SK-N-SH (cell line): ENCODE measurements around the gene POLD4. TPM values are rescaled to one million over a fixed set of nuclear protein-coding genes. Genes with fewer than 3 reads are reported as not detected.
A peak's percentile ranks its signal among the peaks of the same experiment; 100 is the strongest.

Source experiments
- CTCF ChIA-PET: fragments of 300-600, 350-600 bp; formaldehyde crosslinking; extraction: SDS; loops from one replicate; lab custom pipeline; 2021; lab: Yijun Ruan, JAX
- POLR2A ChIA-PET: fragments of 350-600 bp; sonication (Branson Sonifier 250); formaldehyde crosslinking; extraction: SDS; loops from one replicate; lab custom pipeline; 2020; ENCODE audit warnings: antibody characterized with exemption, inconsistent platforms; lab: Yijun Ruan, JAX
- DNase-seq: peaks from one replicate; pipeline ENCODE4 v3.0.0; 2012
- H2AFZ ChIP-seq: fragments of 200-600 bp; sonication (generic); 2 replicates; pipeline ENCODE4 v1.8.1; 2016; ENCODE audit warnings: antibody characterized with exemption, mild to moderate bottlenecking, low read depth
- H3F3A ChIP-seq: fragments of 200-600 bp; sonication (generic); replicated peaks from 2 replicates; pipeline ENCODE3; 2016; ENCODE audit warnings: antibody characterized with exemption, mild to moderate bottlenecking; ENCODE audit not compliant: insufficient read depth
- H3K27ac ChIP-seq, 2 experiments: fragments of 200-500 bp in 1 of 2; fragments of 200-600 bp in 1 of 2; sonication (Bioruptor generic) in 1 of 2; sonication (generic), shearing (Covaris generic) in 1 of 2; 2 replicates each; pipeline versions ENCODE4 v1.5.1 to v1.6.1; 2014 to 2016; ENCODE audit warnings: low read depth in 2 of 2, inconsistent platforms in 1 of 2, low read length in 1 of 2, mild to moderate bottlenecking in 1 of 2, mixed read lengths in 1 of 2
- H3K27me3 ChIP-seq: fragments of 200-600 bp; sonication (generic), shearing (Covaris generic); 2 replicates; pipeline ENCODE4 v1.6.1; 2016; ENCODE audit warnings: mixed run types; ENCODE audit not compliant: insufficient read depth
- H3K36me3 ChIP-seq, 2 experiments: fragments of 200-500 bp in 1 of 2; fragments of 200-600 bp in 1 of 2; sonication (Bioruptor generic) in 1 of 2; sonication (generic) in 1 of 2; replicated peaks in 1 of 2; 2 replicates each; pipeline versions ENCODE3 to v1.5.1; 2014 to 2016; ENCODE audit warnings: low read length in 1 of 2, mild to moderate bottlenecking in 1 of 2; ENCODE audit not compliant: insufficient read depth in 2 of 2, control insufficient read depth in 1 of 2
- H3K4me1 ChIP-seq, 2 experiments: fragments of 200-500 bp in 1 of 2; fragments of 200-600 bp in 1 of 2; sonication (Bioruptor generic) in 1 of 2; sonication (generic), shearing (Covaris generic) in 1 of 2; 2 replicates each; pipeline versions ENCODE4 v1.5.1 to v1.6.1; 2014 to 2016; ENCODE audit warnings: low read depth in 1 of 2, low read length in 1 of 2, mixed run types in 1 of 2; ENCODE audit not compliant: insufficient read depth in 2 of 2, control insufficient read depth in 1 of 2
- H3K4me2 ChIP-seq: fragments of 200-600 bp; sonication (generic), shearing (Covaris generic); 2 replicates; pipeline ENCODE4 v1.6.1; 2017; ENCODE audit warnings: mixed run types
- H3K4me3 ChIP-seq, 2 experiments: fragments of 200-500 bp in 1 of 2; fragments of 200-600 bp in 1 of 2; sonication (Bioruptor generic) in 1 of 2; sonication (generic), shearing (Covaris generic) in 1 of 2; 2 replicates each; pipeline versions ENCODE4 v1.5.1 to v1.8.1; 2014 to 2016; ENCODE audit warnings: low read depth in 2 of 2, inconsistent platforms in 1 of 2, low read length in 1 of 2, mild to moderate bottlenecking in 1 of 2, mixed read lengths in 1 of 2, moderate library complexity in 1 of 2
- H3K79me2 ChIP-seq: fragments of 200-600 bp; sonication (generic); 2 replicates; pipeline ENCODE4 v1.8.1; 2017; ENCODE audit warnings: mild to moderate bottlenecking; ENCODE audit not compliant: insufficient read depth
- H3K9ac ChIP-seq: fragments of 200-600 bp; sonication (generic); 2 replicates; pipeline ENCODE4 v1.6.1; 2017; ENCODE audit warnings: mixed run types
- H3K9me2 ChIP-seq: fragments of 200-600 bp; sonication (generic); 2 replicates; pipeline ENCODE4 v1.6.1; 2017; ENCODE audit warnings: mixed run types
- H3K9me3 ChIP-seq: fragments of 200-600 bp; sonication (generic); 2 replicates; pipeline ENCODE4 v1.6.1; 2017; ENCODE audit warnings: mixed run types, mild to moderate bottlenecking, moderate library complexity
- H4K20me1 ChIP-seq: fragments of 200-600 bp; sonication (generic); 2 replicates; pipeline ENCODE4 v1.6.1; 2017; ENCODE audit warnings: mild to moderate bottlenecking, mixed run types; ENCODE audit not compliant: insufficient read depth
- ELF1 ChIP-seq: IDR thresholded peaks from 2 replicates; pipeline ENCODE4 v1.4.0; 2012
- EZH2phosphoT487 ChIP-seq: fragments of 200-600 bp; sonication (generic); IDR thresholded peaks from 2 replicates; pipeline ENCODE4 v1.6.1; 2017; ENCODE audit warnings: low read depth, mixed run types, mild to moderate bottlenecking, antibody characterized with exemption, moderate library complexity, borderline replicate concordance
- FOXJ3 ChIP-seq: sonication (generic); formaldehyde crosslinking; IDR thresholded peaks from 2 replicates; pipeline ENCODE4 v1.5.1; 2020; ENCODE audit warnings: mild to moderate bottlenecking, missing genetic modification reagents
- FOXM1 ChIP-seq: IDR thresholded peaks from 2 replicates; pipeline ENCODE4 v1.4.0; 2012; ENCODE audit warnings: low read depth, mild to moderate bottlenecking
- GABPA ChIP-seq: IDR thresholded peaks from 2 replicates; pipeline ENCODE4 v1.4.0; 2012; ENCODE audit warnings: low read depth, mild to moderate bottlenecking
- GATA2 ChIP-seq: sonication (generic); formaldehyde crosslinking; IDR thresholded peaks from 2 replicates; pipeline ENCODE4 v1.5.0; 2020; ENCODE audit warnings: mild to moderate bottlenecking, missing genetic modification reagents
- IRF3 ChIP-seq: fragments of 150-350 bp; IDR thresholded peaks from 2 replicates; pipeline ENCODE4 v1.6.1; 2016; ENCODE audit warnings: mild to moderate bottlenecking, low read depth, low read length
- NFIC ChIP-seq: IDR thresholded peaks from 2 replicates; pipeline ENCODE4 v1.4.0; 2012; ENCODE audit warnings: borderline replicate concordance
- NRF1 ChIP-seq: IDR thresholded peaks from 2 replicates; pipeline ENCODE4 v1.6.1; 2012; ENCODE audit warnings: low read depth, mild to moderate bottlenecking, low read length
- PBX3 ChIP-seq: IDR thresholded peaks from 2 replicates; pipeline ENCODE4; 2012
- POLR2AphosphoS5 ChIP-seq: IDR thresholded peaks from 2 replicates; pipeline ENCODE4 v1.6.1; 2012; ENCODE audit warnings: low read depth, low read length
- RAD21 ChIP-seq: IDR thresholded peaks from 2 replicates; pipeline ENCODE4 v1.6.1; 2012; ENCODE audit warnings: mild to moderate bottlenecking, low read length
- RCOR1 ChIP-seq: fragments of 150-350 bp; IDR thresholded peaks from 2 replicates; pipeline ENCODE4 v1.6.1; 2017; ENCODE audit warnings: antibody characterized with exemption, low read length
- RFX5 ChIP-seq: IDR thresholded peaks from 2 replicates; pipeline ENCODE4 v1.6.1; 2012; ENCODE audit warnings: mild to moderate bottlenecking, improper control_type of control experiment, low read length
- RXRA ChIP-seq: IDR thresholded peaks from 2 replicates; pipeline ENCODE4 v1.4.0; 2012; ENCODE audit warnings: low read depth, mild to moderate bottlenecking, borderline replicate concordance
- TAF1 ChIP-seq: IDR thresholded peaks from 2 replicates; pipeline ENCODE4 v1.6.1; 2012; ENCODE audit warnings: low read depth, mild to moderate bottlenecking, low read length, moderate library complexity, borderline replicate concordance
- TEAD4 ChIP-seq: IDR thresholded peaks from 2 replicates; pipeline ENCODE4 v1.4.0; 2012; ENCODE audit warnings: mild to moderate bottlenecking, borderline replicate concordance; ENCODE audit not compliant: insufficient read depth
- ZBTB33 ChIP-seq: IDR thresholded peaks from 2 replicates; pipeline ENCODE4 v1.4.0; 2012; ENCODE audit warnings: low read depth, borderline replicate concordance
- WGBS: methylation state at CpG from one replicate; pipeline ENCODE4 v1.1.6; 2017; ENCODE audit warnings: low lambda C conversion rate; 5-methylcytosine and 5-hydroxymethylcytosine counted together
- polyA plus RNA-seq, 3 experiments: library from polyadenylated mRNA; depleted of rRNA; stranded (reverse); fragments of >200 nt; gene quantifications; 2 replicates each; pipeline ENCODE4 v1.2.3, GENCODE V29; 2012
- TF ChIP-seq, protein P1 (sequence below): fragments of 200-600 bp; sonication (generic); IDR thresholded peaks from 2 replicates; pipeline ENCODE4 v1.6.1; 2017; ENCODE audit warnings: antibody characterized with exemption, mild to moderate bottlenecking, moderate library complexity

Gene POLD4
- polyA plus RNA-seq, 1 of the 3 experiments (the other 2 are of a cell fraction): 80.4 TPM

GRCh38 chr11:67301951-67302516, 51.3 kb downstream of the POLD4 start:
- POLR2A ChIA-PET: interaction anchor here (1.5 kb wide), 1 partner anchor 15 kb away, joined by 14 read pairs; no protein-coding TSS in a partner anchor
- no peak overlapping the region for H3K9ac ChIP-seq
- no peaks in the 10 kb centered on the region for H3K9me2 ChIP-seq

DNA sequence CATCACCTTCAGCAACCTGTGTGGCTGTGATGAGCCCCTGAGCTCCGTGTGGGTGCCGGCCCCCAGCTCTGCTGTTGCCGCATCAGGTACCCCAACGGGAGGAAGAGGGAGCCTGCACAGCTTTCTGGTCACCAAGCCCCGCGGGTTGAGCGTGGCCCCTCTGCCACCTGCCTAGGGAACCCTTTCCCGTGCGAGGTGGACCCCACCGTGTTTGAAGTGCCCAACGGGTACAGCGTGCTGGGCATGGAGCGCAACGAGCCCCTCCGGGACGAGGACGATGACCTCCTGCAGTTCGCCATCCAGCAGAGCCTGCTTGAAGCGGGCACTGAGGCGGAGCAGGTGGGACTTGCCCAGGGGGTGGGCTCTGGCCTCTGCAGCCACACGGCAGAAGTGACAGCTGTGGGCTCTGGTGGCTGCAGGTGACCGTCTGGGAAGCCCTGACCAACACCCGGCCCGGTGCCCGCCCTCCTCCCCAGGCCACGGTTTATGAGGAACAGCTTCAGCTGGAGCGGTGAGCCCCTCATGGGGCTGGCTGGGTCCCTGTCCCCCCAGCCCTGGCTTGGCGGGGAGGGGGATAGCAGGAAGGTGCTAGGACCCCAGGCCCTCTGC, 51.9 kb downstream of the POLD4 start:
- H3K36me3 ChIP-seq: peaks cover 20 to 37% of the 10 kb centered on the region in 2 experiments
- DNase-seq: no peak
- H3K4me1 ChIP-seq: peaks cover 13 to 17% of the 10 kb centered on the region in 2 experiments; a peak in 2 of 4 replicates
- H3K9me3 ChIP-seq: 0 out of 2 replicates have a peak, but pooled peaks cover 4% of the 10 kb centered on the region
- ChIA-PET CTCF (interaction anchor here (1.2 to 5.1 kb wide), 5 partner anchors 12 to 71 kb away, joined by 3 to 37 read pairs (median 4); partner anchors contain the start of gene ANKRD13D), POLR2A (no interaction called here)
- 87% methylated on average over 9 of the region's 28 CpGs for WGBS
- no peak overlapping the region for H2AFZ ChIP-seq
- peaks cover 19% of the 10 kb centered on the region for H3K79me2 ChIP-seq
- H3K4me2 ChIP-seq: no peak overlapping the region
- no peaks in the 10 kb centered on the region for H3K9me2 ChIP-seq
- peaks cover 6% of the 10 kb centered on the region for H3F3A ChIP-seq
- H3K27ac ChIP-seq: no peak overlapping the region
- H3K9ac ChIP-seq: no peak overlapping the region
- no peaks in the 10 kb centered on the region for H4K20me1 ChIP-seq
- no peaks in the 10 kb centered on the region for H3K27me3 ChIP-seq
- H3K4me3 ChIP-seq: no peak overlapping the region
- TF ChIP-seq POLR2AphosphoS5: no peak
- no peak for TF ChIP-seq FOXM1
- TF ChIP-seq RAD21: no peak
- no peak for TF ChIP-seq RFX5
- TF ChIP-seq ELF1: no peak
- TF ChIP-seq RCOR1: no peak
- no peak for TF ChIP-seq EZH2phosphoT487
- no peak for TF ChIP-seq NFIC
- no peak for TF ChIP-seq IRF3
- TF ChIP-seq, protein P1, sequence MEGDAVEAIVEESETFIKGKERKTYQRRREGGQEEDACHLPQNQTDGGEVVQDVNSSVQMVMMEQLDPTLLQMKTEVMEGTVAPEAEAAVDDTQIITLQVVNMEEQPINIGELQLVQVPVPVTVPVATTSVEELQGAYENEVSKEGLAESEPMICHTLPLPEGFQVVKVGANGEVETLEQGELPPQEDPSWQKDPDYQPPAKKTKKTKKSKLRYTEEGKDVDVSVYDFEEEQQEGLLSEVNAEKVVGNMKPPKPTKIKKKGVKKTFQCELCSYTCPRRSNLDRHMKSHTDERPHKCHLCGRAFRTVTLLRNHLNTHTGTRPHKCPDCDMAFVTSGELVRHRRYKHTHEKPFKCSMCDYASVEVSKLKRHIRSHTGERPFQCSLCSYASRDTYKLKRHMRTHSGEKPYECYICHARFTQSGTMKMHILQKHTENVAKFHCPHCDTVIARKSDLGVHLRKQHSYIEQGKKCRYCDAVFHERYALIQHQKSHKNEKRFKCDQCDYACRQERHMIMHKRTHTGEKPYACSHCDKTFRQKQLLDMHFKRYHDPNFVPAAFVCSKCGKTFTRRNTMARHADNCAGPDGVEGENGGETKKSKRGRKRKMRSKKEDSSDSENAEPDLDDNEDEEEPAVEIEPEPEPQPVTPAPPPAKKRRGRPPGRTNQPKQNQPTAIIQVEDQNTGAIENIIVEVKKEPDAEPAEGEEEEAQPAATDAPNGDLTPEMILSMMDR: no peak
- TF ChIP-seq GATA2 (CRISPR knock-in tag): no peak
- TF ChIP-seq NRF1: no peak
- no peak for TF ChIP-seq ZBTB33
- TF ChIP-seq GABPA: no peak
- no peak for TF ChIP-seq TAF1
- TF ChIP-seq TEAD4: no peak
- no peak for TF ChIP-seq RXRA

More at GRCh38 chr11:67301951-67302516, 51.3 kb downstream of the POLD4 start:
- H2AFZ ChIP-seq: no peak overlapping the region
- TF ChIP-seq PBX3 (peak; percentile 38; the same call in 1 of the 2 replicates), FOXJ3 (CRISPR knock-in tag) (no peak)
- H3K4me2 ChIP-seq: no peak overlapping the region
- no peak overlapping the region for H3K27ac ChIP-seq
- peaks cover 13% of the 10 kb centered on the region for H3K79me2 ChIP-seq
- H4K20me1 ChIP-seq: no peaks in the 10 kb centered on the region
- H3K4me1 ChIP-seq: peaks cover 13 to 17% of the 10 kb centered on the region in 2 experiments; a peak in 2 of 4 replicates
- 81% methylated on average over 15 of the region's 15 CpGs for WGBS
- H3K27me3 ChIP-seq: no peaks in the 10 kb centered on the region
- no peaks in the 10 kb centered on the region for H3F3A ChIP-seq
- H3K9me3 ChIP-seq: no peaks in the 10 kb centered on the region
- no peak for DNase-seq
- H3K36me3 ChIP-seq: peaks cover 14 to 37% of the 10 kb centered on the region in 2 experiments
- CTCF ChIA-PET: interaction anchor here (0.7 to 5.1 kb wide), 8 partner anchors 9 to 1233 kb away, joined by 3 to 37 read pairs (median 4); partner anchors contain the start of gene ANKRD13D
- H3K4me3 ChIP-seq: no peak overlapping the region
